ENCODE measurements around the gene CABP4. TPM values are rescaled to one million over a fixed set of nuclear protein-coding genes. Genes with fewer than 3 reads are reported as not detected.
"Not testable (repeated sequence)": the region's sequence is repeated elsewhere in the genome, so short reads cannot be mapped to it uniquely, and the experiment has no call there.

Gene CABP4
- total RNA-seq, 1 experiment from 2014 or later: not detected

DNA sequence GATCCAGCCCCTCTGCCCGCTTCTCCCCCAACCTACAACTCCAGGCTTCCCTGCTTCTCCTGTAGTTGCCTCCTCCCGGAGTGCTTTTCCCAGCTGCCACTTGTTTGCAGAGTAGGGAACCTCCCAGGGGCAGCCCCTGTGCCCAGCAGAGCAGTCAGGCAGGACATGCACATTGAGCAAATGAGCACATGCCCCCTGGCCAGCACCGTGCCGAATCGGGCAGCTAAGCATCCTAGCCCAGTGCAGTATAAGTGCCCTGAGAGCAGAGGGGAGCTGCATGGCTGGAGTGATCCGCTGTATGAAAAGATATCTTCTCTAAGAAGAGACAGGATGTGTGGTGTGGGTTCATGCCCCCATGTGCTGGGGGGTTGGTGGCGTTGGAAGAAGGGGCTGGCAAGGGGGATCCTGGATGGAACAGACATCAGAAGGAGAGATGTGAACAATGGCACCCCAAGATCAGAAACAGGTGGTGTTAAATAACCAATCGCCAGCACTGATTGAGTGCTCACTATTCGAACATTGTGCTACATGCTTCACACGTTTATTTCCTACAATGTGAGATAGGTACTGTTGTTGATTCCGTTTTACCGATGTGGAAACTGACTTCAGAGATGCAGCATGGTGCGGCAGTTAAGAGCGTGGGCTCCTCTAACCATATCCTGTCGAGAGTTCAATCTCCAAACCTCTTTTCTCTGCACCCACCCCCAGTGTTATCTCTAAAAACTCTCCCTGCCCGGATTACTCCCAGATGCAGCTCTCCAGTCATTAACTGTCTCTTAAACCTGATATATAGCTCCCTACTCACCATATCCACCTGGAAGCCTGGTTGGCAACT is 28.9 kb downstream of the CABP4 start (continued):
- TF ChIP-seq, protein P1, sequence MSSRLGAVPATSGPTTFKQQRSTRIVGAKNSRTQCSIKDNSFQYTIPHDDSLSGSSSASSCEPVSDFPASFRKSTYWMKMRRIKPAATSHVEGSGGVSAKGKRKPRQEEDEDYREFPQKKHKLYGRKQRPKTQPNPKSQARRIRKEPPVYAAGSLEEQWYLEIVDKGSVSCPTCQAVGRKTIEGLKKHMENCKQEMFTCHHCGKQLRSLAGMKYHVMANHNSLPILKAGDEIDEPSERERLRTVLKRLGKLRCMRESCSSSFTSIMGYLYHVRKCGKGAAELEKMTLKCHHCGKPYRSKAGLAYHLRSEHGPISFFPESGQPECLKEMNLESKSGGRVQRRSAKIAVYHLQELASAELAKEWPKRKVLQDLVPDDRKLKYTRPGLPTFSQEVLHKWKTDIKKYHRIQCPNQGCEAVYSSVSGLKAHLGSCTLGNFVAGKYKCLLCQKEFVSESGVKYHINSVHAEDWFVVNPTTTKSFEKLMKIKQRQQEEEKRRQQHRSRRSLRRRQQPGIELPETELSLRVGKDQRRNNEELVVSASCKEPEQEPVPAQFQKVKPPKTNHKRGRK (CRISPR knock-in tag; IDR thresholded peaks at IDR 0.05; ENCODE audit: borderline replicate concordance): no peak
- TF ChIP-seq, protein P2, sequence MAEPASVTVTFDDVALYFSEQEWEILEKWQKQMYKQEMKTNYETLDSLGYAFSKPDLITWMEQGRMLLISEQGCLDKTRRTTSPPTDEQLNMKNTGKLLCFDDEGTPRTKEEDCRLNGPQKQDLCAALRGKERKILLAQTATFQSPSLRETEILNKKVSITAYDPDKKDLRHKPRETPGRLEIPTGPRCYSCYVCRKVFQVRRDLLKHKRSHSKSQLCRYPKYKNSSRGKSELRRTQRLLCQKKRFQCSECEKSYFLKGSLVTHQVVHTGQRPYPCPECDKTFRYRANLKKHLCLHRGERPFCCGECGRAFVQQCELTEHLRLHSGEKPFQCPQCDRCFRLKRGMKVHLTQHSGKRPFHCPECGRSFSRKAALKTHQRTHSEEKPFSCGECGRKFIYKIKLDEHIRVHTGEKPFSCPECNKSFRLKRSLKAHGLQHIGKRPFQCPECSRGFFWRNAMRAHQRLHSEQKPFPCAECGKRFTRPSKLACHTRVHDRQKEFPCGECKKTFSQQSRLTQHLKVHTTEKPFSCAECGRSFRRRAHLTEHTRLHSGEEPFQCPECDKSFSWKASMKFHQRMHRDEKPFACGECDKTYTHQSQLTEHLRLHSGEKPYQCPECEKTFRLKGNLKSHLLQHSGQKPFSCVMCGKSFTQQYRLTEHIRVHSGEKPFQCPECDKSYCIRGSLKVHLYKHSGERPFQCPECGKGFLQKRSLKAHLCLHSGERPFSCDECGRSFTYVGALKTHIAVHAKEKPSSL (CRISPR knock-in tag; conservative IDR thresholded peaks at IDR 0.05): no peak
- TF ChIP-seq, protein P3, sequence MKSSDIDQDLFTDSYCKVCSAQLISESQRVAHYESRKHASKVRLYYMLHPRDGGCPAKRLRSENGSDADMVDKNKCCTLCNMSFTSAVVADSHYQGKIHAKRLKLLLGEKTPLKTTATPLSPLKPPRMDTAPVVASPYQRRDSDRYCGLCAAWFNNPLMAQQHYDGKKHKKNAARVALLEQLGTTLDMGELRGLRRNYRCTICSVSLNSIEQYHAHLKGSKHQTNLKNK (CRISPR knock-in tag; IDR thresholded peaks at IDR 0.05): no peak
- TF ChIP-seq, protein P4, sequence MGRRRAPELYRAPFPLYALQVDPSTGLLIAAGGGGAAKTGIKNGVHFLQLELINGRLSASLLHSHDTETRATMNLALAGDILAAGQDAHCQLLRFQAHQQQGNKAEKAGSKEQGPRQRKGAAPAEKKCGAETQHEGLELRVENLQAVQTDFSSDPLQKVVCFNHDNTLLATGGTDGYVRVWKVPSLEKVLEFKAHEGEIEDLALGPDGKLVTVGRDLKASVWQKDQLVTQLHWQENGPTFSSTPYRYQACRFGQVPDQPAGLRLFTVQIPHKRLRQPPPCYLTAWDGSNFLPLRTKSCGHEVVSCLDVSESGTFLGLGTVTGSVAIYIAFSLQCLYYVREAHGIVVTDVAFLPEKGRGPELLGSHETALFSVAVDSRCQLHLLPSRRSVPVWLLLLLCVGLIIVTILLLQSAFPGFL (CRISPR knock-in tag; IDR thresholded peaks at IDR 0.05; ENCODE audit: borderline replicate concordance): no peak

DNA sequence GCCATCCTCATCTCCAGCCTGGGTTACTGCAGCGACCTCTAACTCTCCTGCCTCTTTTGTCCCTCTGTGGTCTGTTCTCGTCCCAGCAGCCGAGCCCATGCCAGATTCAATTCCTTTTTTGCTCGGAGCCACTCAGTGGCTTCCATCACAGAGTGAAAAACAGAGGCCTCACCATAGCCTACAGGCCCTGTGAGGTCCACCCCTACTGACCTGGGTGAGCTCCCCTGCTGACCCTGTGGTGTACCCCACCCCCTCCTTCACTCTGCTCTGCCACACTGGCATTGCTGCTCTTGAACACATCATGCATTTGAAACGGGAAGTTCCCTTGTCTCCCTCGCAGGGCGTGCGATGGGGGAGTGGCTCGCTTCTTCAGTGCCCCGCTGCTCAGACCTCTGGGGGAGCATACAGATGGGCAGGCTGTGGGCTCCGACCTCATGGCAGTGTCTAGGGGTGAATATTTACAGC is 29.7 kb downstream of the CABP4 start:
- no peak for ATAC-seq
- TF ChIP-seq, protein P5, sequence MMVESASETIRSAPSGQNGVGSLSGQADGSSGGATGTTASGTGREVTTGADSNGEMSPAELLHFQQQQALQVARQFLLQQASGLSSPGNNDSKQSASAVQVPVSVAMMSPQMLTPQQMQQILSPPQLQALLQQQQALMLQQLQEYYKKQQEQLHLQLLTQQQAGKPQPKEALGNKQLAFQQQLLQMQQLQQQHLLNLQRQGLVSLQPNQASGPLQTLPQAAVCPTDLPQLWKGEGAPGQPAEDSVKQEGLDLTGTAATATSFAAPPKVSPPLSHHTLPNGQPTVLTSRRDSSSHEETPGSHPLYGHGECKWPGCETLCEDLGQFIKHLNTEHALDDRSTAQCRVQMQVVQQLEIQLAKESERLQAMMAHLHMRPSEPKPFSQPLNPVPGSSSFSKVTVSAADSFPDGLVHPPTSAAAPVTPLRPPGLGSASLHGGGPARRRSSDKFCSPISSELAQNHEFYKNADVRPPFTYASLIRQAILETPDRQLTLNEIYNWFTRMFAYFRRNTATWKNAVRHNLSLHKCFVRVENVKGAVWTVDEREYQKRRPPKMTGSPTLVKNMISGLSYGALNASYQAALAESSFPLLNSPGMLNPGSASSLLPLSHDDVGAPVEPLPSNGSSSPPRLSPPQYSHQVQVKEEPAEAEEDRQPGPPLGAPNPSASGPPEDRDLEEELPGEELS (CRISPR knock-in tag; IDR thresholded peaks at IDR 0.05): no peak
- TF ChIP-seq, protein P6, sequence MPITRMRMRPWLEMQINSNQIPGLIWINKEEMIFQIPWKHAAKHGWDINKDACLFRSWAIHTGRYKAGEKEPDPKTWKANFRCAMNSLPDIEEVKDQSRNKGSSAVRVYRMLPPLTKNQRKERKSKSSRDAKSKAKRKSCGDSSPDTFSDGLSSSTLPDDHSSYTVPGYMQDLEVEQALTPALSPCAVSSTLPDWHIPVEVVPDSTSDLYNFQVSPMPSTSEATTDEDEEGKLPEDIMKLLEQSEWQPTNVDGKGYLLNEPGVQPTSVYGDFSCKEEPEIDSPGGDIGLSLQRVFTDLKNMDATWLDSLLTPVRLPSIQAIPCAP (CRISPR knock-in tag; IDR thresholded peaks at IDR 0.05): no peak
- TF ChIP-seq GTF2I (CRISPR knock-in tag; conservative IDR thresholded peaks at IDR 0.05): no peak
- TF ChIP-seq IRF2 (CRISPR knock-in tag; IDR thresholded peaks at IDR 0.05; ENCODE audit: borderline replicate concordance, low read depth): no peak
- TF ChIP-seq HMGA2 (CRISPR knock-in tag; IDR thresholded peaks at IDR 0.05): no peak
- TF ChIP-seq JUN (CRISPR knock-in tag; IDR thresholded peaks at IDR 0.05): no peak
- Mint-ChIP-seq H3K27ac (no peak overlapping the region), H3K36me3 (peaks cover 10% of the 10 kb centered on the region; the same call in 1 of the 2 replicates), H3K9me3 (no peaks in the 10 kb centered on the region), H3K27me3 (ENCODE audit: low read depth) (peaks cover 36% of the 10 kb centered on the region), H3K4me3 (no peak overlapping the region; the same call in 1 of the 2 replicates), H3K4me1 (peaks cover 19% of the 10 kb centered on the region)
- ChIA-PET CTCF (no interaction called here), POLR2A (interaction anchor here (0.7 kb wide), 1 partner anchor 47 kb away, joined by 3 read pairs; the partner anchor contains the start of gene PTPRCAP)
- no peak for DNase-seq (ENCODE audit: low spot score)

DNA sequence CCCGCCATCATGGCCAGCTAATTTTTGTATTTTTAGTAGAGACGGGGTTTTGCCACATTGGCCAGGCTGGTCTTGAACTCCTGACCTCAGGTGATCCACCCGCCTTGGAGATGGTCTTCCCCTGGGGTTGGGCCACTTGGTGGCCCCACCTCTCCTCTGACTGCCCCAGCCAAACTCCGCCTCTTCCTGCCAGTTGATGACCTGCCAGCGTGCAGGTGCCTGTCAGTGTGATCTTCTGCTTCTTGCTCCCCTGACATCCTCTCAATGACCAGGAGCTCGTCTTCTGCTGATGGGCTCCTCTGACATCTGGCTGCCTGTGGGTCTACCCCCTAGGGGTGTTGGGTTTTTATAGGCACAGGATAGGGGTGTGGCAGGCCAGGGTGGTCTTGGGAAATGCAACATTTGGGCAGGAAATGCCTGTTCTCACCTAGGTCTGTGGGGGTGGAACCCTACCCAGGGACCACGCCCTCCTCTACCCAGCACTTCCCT is 30.8 kb downstream of the CABP4 start:
- ATAC-seq, H3K9me3 Mint-ChIP-seq, H3K4me3 Mint-ChIP-seq, H3K27ac Mint-ChIP-seq, POLR2A ChIA-PET: not testable (repeated sequence)
- Mint-ChIP-seq H3K36me3 (peaks cover 10% of the 10 kb centered on the region; the same call in 1 of the 2 replicates), H3K4me1 (peaks cover 19% of the 10 kb centered on the region), H3K27me3 (ENCODE audit: low read depth) (peaks cover 33% of the 10 kb centered on the region)
- CTCF ChIA-PET: interaction anchor here (0.5 to 1.7 kb wide), 3 partner anchors 84 to 130 kb away, joined by 3 to 4 read pairs (median 3); partner anchors contain the start of gene PPP1CA
- peak; percentile 58 for DNase-seq (ENCODE audit: low spot score)
